ENCODE results near the gene RGL1.

RGL1 gene

DNA sequence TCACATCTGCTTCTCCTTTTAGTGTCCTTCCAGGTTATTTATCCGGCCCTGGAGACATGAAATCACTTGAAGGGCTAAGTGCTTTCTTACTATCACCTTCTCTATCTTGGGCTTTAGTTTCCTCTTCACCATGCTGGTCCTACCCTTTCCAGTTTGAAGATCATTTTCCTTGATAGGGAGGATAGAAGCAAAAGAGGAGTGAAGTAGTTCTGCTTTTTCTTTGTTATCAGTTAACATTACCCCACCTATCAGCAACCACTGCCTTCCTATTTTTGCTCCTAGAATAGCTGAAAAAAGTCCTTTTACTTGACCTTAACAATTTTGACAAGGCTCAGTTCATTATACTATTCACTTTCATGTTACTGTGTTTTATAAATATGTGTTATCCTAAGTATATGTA is 19.4 kb downstream of the RGL1 start:
- DNase-seq: no peak

GRCh38 chr1:183827801-183828200 is 22.9 kb downstream of the RGL1 start:
- no peak for DNase-seq

DNA sequence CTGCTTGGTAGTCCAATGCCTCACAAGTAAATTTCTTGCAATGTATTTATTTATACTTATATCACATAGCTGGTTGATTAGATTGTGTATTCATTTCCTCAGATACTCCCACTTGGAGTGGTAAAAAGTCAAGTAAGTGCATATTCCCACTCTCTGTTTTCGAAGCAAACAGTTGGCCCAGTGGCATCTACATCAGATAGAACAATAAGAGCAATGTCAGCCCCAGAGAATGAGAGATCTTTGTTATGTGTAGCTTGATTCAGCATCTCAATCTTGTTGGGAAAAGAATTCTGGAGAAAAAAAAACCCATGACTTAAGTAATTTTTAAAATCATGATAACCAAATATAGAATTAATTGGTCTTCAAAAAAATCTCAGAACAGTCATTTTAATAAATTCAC is 25.5 kb downstream of the RGL1 start:
- DNase-seq: no peak

GRCh38 chr1:183831311-183831710 is 26.4 kb downstream of the RGL1 start:
- no peak for DNase-seq

GRCh38 chr1:183832459-183832858 is 27.5 kb downstream of the RGL1 start:
- DNase-seq: no peak

- DNase-seq: peak; percentile 29
These were observed 29.6 kb downstream of the RGL1 start for GRCh38 chr1:183834568-183834967.

- DNase-seq: no peak
These were observed 31.7 kb downstream of the RGL1 start for GRCh38 chr1:183836598-183836997.

DNA sequence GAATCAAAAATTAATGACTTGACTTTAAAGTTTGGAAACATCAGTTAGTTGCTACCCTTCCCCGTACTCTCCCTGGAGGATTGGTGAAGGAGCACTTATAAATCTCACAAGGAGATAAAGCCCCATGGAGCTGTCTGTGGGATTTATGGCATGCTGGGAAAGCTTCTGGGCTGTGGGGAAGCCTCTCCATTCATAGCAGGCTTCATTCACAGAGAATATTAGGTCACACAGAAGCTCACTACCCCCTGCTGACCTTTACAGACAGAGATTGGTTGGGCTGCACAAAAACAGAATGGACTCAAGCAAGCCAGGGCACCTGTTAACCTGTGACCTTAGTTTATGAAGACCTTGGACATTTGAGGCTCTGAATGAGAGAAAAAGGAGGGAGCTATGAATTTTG is 32.1 kb downstream of the RGL1 start:
- DNase-seq: no peak

- DNase-seq: no peak
These were observed 33.3 kb downstream of the RGL1 start for GRCh38 chr1:183838221-183838620.

GRCh38 chr1:183840140-183840539 is 35.2 kb downstream of the RGL1 start:
- no peak for DNase-seq

DNA sequence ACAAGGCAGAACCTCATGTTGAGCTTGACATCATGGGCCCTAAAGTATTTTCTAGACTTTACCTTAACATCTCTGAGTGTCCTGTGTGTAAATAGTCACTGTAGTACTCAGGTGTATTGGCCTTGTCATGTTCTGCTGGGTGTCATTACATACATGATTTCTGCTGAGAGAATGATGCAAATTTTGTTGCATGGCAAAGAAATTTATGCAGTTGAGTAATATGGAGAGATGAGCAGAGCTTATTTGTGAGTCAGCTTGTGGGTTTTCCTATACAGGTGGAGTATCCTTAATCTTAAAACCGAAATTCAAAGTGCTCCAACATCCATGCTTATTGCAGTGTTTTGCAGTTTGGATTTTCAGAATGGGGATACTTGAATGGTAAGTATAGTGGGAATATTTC is 36.6 kb downstream of the RGL1 start:
- no peak for DNase-seq

GRCh38 chr1:183841950-183842794 is 37.3 kb downstream of the RGL1 start:
- DNase-seq: no peak

DNA sequence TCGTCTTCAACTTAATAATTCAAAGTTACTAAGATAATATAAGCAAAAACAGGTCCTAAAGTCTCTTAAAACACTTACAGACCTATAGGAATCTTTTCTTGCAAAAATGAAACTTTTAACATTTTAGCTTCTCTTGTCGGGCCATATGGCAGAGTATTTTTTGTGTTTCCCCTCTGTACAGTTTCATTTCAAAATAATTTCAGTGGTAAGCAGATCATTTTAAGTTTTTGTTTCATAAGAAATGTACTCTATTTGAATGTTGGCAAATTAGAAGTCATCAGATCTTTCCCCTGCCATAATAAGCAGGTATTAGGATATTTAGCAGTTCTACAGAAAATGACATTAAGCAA is 37.9 kb downstream of the RGL1 start:
- DNase-seq: no peak

GRCh38 chr1:183844806-183845205 is 39.9 kb downstream of the RGL1 start:
- no peak for DNase-seq

DNA sequence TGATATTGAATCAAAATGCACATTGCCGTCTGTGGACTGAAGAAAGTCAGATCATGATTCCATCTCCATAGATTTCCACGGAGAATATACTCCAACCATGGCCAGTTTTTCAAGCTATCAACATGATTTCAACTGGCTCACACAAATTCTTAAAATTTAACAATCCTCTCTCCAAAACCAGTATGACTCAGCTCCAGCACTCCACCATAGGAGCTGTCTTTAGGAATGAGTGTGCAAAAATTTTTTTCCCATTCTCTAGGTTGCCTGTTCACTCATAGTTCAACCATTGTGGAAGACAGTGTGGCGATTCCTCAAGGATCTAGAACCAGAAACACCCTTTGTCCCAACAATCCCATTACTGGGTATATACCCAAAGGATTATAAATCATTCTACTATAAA is 40.8 kb downstream of the RGL1 start:
- no peak for DNase-seq

- DNase-seq: no peak
These were observed 42.7 kb downstream of the RGL1 start for GRCh38 chr1:183847641-183848040.

GRCh38 chr1:183850852-183851251 is 45.9 kb downstream of the RGL1 start:
- DNase-seq: no peak

GRCh38 chr1:183859119-183859518 is 54.2 kb downstream of the RGL1 start:
- no peak for DNase-seq

- DNase-seq: no peak
These were observed 54.9 kb downstream of the RGL1 start for GRCh38 chr1:183859831-183860230.

GRCh38 chr1:183862967-183863366 is 58.0 kb downstream of the RGL1 start:
- DNase-seq: no peak

- DNase-seq: no peak
These were observed 58.9 kb downstream of the RGL1 start for GRCh38 chr1:183863852-183864251.

- no peak for DNase-seq
These were observed 59.7 kb downstream of the RGL1 start for GRCh38 chr1:183864611-183865010.

- DNase-seq: no peak
These were observed 64.3 kb downstream of the RGL1 start for GRCh38 chr1:183869230-183869629.

- no peak for DNase-seq
These were observed 64.7 kb downstream of the RGL1 start for GRCh38 chr1:183869664-183870063.

- DNase-seq: no peak
These were observed 65.6 kb downstream of the RGL1 start for GRCh38 chr1:183870351-183871077.

All from NCI-H1092 treated with DMSO at 0.1 percent for 48 hours (cell line).